ENCODE data around the gene CDH4.

The CDH4 gene

DNA sequence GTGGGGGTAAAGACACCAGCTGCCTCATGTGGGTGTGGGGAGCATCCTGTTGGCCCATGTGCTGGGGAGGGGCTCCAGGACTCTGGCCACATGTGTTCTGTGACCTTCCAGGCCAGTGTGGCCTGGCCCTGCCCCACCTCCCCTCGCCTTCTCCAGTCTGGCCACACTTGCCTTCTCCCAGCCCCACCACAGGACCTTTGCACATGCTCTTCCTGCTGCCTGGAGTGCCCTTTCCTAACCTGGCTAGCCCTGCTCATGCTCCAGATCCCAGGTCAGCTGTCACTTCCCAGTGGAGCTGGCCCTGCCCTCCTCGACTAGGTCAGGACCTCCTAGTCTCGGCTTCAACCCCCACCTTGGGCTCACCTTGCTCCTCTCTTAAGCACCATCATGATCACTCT, 183.8 kb downstream of the CDH4 start:
- TF ChIP-seq, protein P1, sequence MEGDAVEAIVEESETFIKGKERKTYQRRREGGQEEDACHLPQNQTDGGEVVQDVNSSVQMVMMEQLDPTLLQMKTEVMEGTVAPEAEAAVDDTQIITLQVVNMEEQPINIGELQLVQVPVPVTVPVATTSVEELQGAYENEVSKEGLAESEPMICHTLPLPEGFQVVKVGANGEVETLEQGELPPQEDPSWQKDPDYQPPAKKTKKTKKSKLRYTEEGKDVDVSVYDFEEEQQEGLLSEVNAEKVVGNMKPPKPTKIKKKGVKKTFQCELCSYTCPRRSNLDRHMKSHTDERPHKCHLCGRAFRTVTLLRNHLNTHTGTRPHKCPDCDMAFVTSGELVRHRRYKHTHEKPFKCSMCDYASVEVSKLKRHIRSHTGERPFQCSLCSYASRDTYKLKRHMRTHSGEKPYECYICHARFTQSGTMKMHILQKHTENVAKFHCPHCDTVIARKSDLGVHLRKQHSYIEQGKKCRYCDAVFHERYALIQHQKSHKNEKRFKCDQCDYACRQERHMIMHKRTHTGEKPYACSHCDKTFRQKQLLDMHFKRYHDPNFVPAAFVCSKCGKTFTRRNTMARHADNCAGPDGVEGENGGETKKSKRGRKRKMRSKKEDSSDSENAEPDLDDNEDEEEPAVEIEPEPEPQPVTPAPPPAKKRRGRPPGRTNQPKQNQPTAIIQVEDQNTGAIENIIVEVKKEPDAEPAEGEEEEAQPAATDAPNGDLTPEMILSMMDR (IDR thresholded peaks at IDR 0.05; ENCODE audit: low read depth, low read length), result no peak
- no peak overlapping the region for H3K4me3 ChIP-seq (replicated peaks in 1 of 2; ENCODE audit: low read depth in 2 of 2, low read length in 2 of 2)
- DNase-seq (ENCODE audit: low read depth in 2 of 2), result no peak

DNA sequence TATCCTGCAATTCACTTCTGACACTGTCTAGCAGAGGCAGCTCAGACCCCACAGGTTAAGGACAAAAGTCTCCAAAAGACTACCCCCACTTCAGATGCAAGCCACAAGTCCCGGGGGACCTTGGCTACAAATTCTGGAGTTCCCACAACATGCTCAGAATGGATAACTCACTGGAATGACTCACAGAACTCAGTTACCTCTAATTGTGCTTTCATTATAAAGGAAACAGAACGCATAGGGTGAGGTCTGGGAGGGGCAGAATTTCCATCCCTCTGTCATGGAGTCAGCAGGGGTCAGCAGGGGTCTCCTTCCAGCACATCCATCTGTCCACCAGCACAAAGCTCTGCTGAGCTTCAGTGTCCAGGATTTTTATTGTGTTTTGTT, 184.2 kb downstream of the CDH4 start:
- TF ChIP-seq, protein P1 (IDR thresholded peaks at IDR 0.05; ENCODE audit: low read depth, low read length), result no peak
- DNase-seq (ENCODE audit: low read depth in 2 of 2), result peak; percentile 22 to 90
- H3K4me3 ChIP-seq (replicated peaks in 1 of 2; ENCODE audit: low read depth in 2 of 2, low read length in 2 of 2), result no peak overlapping the region

DNA sequence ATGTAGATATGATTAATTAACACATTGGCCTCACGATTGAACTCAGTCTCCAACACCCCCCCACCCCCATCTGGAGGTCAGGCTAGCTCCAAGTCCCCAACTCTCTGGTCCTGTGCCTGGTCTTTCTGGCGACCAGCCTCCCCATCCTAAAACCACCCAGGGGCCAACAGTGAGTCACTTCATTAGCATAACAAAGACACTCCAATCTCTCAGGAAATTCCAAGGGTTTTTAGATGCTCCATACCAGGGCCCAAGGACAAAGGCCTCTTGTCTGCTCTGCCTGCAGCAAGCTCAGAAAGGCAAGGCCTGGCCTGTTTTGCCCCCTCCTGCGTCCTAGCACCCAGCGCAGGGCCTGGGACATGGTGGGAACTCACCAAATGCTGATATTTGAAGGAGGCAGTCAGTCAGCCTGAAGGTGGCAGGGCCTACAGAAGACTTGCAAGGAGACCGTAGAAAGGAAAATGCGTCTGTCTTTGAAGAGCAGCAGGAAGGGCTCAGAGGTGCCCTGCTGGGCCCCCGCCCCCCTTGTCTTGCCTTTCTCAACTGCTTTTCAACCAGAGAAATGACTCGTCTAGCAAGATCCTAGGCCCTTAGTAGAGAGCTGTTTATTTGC, 184.7 kb downstream of the CDH4 start:
- H3K4me3 ChIP-seq (replicated peaks in 1 of 2; ENCODE audit: low read depth in 2 of 2, low read length in 2 of 2), result no peak overlapping the region
- TF ChIP-seq, protein P1 (IDR thresholded peaks at IDR 0.05; ENCODE audit: low read depth, low read length), result no peak
- DNase-seq (ENCODE audit: low read depth in 2 of 2), result peak; percentile 50 to 79

DNA sequence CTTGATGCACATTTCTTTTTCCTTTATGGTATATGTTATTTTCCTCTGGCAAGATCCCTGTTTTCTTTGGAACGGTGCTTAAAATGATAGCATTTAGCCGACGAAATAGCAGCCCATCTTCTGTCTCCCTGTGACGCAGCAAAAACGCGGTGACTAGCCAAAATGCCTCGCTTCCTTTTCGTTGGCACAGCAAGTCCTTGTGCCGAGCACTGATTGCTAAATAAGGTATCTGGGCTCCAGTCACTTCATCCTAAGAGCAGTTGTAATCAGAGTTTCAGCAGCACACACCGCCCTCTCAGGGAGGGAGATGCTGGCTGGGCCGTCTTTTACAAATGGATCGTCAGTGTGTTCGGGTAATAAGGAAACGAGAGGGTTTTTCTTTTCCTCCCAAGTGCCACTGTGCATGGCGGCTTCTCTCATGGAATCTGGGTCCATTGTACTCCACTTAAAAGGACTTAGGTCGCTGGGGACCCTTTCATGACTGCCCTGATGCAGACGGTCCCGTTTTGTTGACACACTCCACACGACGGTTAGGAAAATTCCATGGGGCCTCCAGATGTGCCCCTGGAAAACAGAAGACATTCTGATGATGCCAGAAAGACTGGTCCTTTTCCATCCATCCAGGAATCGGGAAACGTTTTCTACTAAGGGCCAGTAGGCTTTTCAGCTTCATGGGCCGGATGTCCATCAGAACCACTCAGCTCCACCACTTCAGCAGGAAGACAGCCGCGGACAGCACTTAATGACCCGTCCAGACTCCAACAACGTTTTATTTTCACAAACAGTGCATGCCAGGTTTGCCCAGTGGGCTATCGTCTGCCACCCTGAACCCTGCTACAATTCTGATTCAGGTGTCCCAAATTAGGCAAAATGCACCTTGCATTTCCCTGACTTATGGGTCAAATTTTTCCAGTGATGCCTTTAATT, 185.5 kb downstream of the CDH4 start:
- no peak overlapping the region for H3K4me3 ChIP-seq (replicated peaks in 1 of 2; ENCODE audit: low read depth in 2 of 2, low read length in 2 of 2)
- DNase-seq (ENCODE audit: low read depth in 2 of 2), result peak; percentile 83 to 96
- TF ChIP-seq, protein P1 (IDR thresholded peaks at IDR 0.05; ENCODE audit: low read depth, low read length), result no peak

DNA sequence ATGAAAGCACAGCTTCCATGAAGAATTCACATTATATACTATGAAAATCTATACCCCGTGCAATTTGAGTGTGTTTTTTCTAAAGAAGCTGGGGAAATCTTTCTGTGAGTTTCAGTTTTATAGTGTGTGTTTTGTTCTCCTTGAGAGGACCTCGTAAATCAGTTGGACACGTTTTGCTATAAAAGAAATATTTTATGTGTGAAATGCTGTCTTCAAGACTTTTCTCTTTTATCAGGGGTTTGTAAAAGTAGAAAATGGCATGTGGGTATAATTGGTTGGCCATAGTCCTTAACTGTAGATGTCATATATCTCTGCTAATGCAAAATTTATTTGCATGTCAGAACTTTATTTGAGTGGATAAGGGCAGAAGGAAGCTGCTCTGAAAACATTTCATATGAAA, 186.2 kb downstream of the CDH4 start:
- H3K4me3 ChIP-seq (replicated peaks in 1 of 2; ENCODE audit: low read depth in 2 of 2, low read length in 2 of 2), result no peak overlapping the region
- DNase-seq (ENCODE audit: low read depth in 2 of 2), result no peak

DNA sequence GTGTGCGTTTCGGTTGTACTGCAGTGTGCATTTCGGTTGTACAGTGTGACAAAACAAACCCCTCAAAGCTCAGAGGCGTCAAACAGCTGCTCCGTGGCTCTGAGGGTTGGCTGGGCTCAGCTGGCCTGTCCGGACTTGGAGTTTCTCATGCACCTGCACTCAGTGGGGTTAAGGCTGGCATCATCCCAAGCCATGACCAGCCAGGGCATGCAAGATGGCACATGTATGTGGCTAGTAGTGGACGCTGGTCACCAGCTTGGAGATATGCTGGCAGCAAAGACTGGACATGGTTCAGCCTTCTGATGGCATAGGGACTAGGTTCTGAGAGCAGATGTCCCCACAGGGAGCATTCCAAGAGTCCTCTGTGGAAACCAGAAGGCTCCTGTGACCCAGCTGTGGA, 187.2 kb downstream of the CDH4 start:
- DNase-seq (ENCODE audit: low read depth in 2 of 2), result no peak
- no peak overlapping the region for H3K4me3 ChIP-seq (replicated peaks in 1 of 2; ENCODE audit: low read depth in 2 of 2, low read length in 2 of 2)
- TF ChIP-seq, protein P1 (IDR thresholded peaks at IDR 0.05; ENCODE audit: low read depth, low read length), result no peak

More for the DNA sequence above, 186.2 kb downstream of the CDH4 start:
- TF ChIP-seq, protein P1 (IDR thresholded peaks at IDR 0.05; ENCODE audit: low read depth, low read length), result no peak
